Measurements from ENCODE around the gene FUT8.

FUT8 gene

DNA sequence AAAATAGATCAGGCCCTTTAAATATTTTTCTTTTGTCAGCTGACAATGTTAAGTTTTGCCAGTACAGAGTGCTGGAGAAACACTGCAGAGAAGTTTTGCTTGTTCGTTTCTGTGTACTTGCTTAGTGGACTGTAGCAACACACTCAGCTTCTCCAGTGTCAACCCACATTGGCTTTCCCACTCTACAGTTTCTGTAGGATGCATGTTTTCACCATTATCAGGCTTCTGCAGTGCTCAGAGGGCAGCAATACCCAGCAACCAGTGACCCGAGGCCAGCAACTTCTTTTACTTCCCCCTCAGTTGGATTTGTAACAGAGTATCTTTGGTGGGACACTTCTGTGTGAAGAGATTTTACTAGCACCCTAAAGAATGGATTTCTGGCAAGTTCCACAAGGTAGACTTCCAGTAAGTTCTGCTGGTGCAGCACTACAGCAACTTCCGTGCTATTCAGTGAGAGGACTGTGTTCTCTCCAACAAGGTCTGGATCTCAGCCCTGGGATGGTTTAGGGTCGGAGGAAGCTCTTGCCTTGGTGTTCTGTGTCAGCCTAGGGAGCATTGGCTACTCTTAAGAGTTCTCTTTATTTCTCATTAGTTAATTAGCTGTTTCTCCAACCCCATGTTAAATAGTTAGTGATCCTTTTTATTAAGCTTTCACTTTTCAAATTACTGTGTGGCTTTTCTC, 70.4 kb downstream of the FUT8 start:
- no peak for DNase-seq (ENCODE audit: low spot score)
- TF ChIP-seq, protein P1, sequence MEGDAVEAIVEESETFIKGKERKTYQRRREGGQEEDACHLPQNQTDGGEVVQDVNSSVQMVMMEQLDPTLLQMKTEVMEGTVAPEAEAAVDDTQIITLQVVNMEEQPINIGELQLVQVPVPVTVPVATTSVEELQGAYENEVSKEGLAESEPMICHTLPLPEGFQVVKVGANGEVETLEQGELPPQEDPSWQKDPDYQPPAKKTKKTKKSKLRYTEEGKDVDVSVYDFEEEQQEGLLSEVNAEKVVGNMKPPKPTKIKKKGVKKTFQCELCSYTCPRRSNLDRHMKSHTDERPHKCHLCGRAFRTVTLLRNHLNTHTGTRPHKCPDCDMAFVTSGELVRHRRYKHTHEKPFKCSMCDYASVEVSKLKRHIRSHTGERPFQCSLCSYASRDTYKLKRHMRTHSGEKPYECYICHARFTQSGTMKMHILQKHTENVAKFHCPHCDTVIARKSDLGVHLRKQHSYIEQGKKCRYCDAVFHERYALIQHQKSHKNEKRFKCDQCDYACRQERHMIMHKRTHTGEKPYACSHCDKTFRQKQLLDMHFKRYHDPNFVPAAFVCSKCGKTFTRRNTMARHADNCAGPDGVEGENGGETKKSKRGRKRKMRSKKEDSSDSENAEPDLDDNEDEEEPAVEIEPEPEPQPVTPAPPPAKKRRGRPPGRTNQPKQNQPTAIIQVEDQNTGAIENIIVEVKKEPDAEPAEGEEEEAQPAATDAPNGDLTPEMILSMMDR (IDR thresholded peaks at IDR 0.05; ENCODE audit: extremely low read depth, missing control alignments): no peak

DNA sequence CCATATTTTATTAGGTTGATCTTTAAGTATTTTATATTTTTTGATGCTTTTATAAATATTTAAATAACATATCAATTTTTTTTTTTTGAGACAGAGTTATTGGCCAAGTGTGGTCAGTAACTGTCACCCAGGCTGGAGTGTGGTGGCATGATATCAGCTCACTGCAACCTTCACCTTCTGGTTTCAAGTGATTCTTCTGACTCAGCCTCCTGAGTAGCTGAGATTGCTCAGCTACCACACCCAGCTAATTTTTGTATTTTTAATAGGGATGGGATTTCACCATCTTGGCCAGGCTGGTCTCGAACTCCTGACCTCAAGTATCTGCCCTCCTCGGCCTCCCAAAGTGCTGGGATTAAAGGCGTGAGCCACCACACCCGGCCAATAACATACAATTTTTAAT, 71.1 kb downstream of the FUT8 start:
- TF ChIP-seq, protein P1 (IDR thresholded peaks at IDR 0.05; ENCODE audit: extremely low read depth, missing control alignments): no peak
- no peak for DNase-seq (ENCODE audit: low spot score)

GRCh38 chr14:65485516-65485915, 73.0 kb downstream of the FUT8 start:
- TF ChIP-seq, protein P1 (IDR thresholded peaks at IDR 0.05; ENCODE audit: extremely low read depth, missing control alignments): no peak
- DNase-seq (ENCODE audit: low spot score): no peak

- TF ChIP-seq, protein P1 (IDR thresholded peaks at IDR 0.05; ENCODE audit: extremely low read depth, missing control alignments): no peak
- DNase-seq (ENCODE audit: low spot score): no peak
Observed at GRCh38 chr14:65486863-65487262, 74.3 kb downstream of the FUT8 start.

DNA sequence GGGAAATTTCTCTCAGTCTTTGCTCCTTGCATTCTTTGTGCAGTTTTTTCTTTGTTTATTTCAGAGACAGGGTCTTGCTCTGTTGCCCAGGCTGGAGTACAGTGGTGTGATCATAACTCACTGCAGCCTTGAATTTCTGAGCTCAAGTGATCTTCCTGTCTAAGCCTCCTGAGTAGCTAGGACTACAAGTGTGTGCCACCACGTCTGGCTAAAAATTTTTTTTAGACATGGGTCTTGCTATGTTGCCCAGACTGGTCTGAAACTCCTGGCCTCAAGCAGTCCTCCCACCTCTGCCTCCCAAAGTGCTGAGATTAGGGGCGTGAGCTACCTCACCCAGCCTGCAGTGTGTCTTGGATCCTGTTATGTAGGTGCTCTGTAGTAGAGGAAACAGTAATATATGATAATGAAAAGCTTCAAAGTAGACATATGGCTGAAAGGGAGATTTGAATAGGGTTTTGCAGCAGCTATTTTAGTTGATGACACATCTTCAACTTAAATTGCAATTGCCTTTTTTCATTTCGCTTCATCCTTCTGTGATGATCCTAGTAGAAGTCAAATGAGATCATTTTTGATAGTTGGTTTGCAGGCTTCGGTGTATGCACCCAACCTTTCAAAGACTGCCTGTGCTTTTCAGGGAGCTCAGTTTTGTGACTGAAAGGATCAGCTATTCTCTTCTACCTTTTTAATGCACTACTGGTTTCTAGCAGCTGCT, 75.4 kb downstream of the FUT8 start:
- no peak for DNase-seq (ENCODE audit: low spot score)
- TF ChIP-seq, protein P1 (IDR thresholded peaks at IDR 0.05; ENCODE audit: extremely low read depth, missing control alignments): no peak

- DNase-seq (ENCODE audit: low spot score): no peak
- TF ChIP-seq, protein P1 (IDR thresholded peaks at IDR 0.05; ENCODE audit: extremely low read depth, missing control alignments): no peak
Observed at GRCh38 chr14:65491274-65491673, 78.7 kb downstream of the FUT8 start.

GRCh38 chr14:65492266-65492665, 79.7 kb downstream of the FUT8 start:
- DNase-seq (ENCODE audit: low spot score): no peak
- TF ChIP-seq, protein P1 (IDR thresholded peaks at IDR 0.05; ENCODE audit: extremely low read depth, missing control alignments): no peak
